Measurements from ENCODE around the gene C10orf62.
"Not testable (repeated sequence)": the region's sequence is repeated elsewhere in the genome, so short reads cannot be mapped to it uniquely, and the experiment has no call there.

- not testable (repeated sequence) for TF ChIP-seq POLR2A (IDR thresholded peaks at IDR 0.05); CTCF (IDR thresholded peaks at IDR 0.05 in 4 of 5, conservative IDR thresholded peaks at IDR 0.05 in 1 of 5)
These were observed 28.7 kb upstream of the C10orf62 start for GRCh38 chr10:97560731-97561381.
